ENCODE data around the gene TRAPPC3. TPM values are rescaled to one million over a fixed set of nuclear protein-coding genes. Genes with fewer than 3 reads are reported as not detected.

TRAPPC3 gene
- total and polyA plus RNA-seq, 2 donors (not counting 1 experiment from before 2014, with no cell fraction given): 40.5 to 42.1 TPM

DNA sequence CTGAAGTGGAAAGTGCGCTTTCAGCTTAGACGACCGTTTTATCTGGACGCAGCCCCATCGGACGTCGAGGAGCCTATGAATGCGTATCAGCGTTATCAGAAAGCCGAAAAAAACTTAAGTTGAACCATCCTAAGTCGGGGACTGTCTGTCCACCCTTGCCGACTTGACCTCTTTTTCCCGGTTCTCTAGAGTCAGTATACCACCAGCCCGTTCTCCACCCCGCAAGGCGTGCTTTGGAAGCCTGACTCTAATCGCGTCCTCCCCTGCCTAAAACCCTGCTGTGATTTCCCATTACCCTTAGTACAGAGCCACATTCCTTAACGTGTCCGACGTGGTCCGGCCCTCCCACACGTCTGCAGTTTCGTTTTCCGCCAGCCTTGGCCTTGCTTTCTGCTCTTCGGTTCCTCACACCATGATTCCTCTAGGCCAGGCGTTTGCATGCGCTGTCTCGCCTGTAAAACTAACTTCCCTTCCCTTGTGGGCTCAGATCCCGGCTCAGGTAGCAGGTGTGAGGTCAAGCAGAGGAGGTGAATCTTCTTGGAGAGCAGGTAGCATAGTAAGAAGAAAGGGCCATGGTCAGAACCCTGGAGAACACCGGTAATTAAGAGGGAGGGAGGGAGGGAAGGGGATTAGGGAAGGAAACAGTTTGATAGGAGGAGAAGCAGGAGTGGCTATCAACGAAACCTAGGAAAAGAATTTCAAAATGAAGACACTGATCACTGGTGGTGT lies 59.7 kb downstream of the TRAPPC3 start:
- Mint-ChIP-seq H3K27ac (peak overlapping the region; percentile 94), H3K9me3 (ENCODE audit: insufficient read depth) (no peaks in the 10 kb centered on the region), H3K4me3 (peak overlapping the region; percentile 97), H3K27me3 (peaks cover 13% of the 10 kb centered on the region), H3K4me1 (peaks cover 20% of the 10 kb centered on the region)
- peaks cover 0 to 3% (median 0%) of the 10 kb centered on the region in 3 donors for H3K9me3 ChIP-seq (ENCODE audit: control extremely low read depth in 1 of 3, control insufficient read depth in 2 of 3, insufficient read depth in 1 of 3, low read length in 2 of 3)
- peak overlapping the region; percentile 94 for H3K9ac ChIP-seq (ENCODE audit: low read length)
- intact Hi-C loops (cut with micrococcal nuclease): loop anchor here (2.0 kb wide), 2 partner anchors 207 to 297 kb away; partner anchors contain the start of gene AGO1
- no peak for TF ChIP-seq EZH2 (IDR thresholded peaks at IDR 0.05; ENCODE audit: borderline replicate concordance, insufficient read depth, low read depth, low read length, poor library complexity, severe bottlenecking)
- TF ChIP-seq, protein P1, sequence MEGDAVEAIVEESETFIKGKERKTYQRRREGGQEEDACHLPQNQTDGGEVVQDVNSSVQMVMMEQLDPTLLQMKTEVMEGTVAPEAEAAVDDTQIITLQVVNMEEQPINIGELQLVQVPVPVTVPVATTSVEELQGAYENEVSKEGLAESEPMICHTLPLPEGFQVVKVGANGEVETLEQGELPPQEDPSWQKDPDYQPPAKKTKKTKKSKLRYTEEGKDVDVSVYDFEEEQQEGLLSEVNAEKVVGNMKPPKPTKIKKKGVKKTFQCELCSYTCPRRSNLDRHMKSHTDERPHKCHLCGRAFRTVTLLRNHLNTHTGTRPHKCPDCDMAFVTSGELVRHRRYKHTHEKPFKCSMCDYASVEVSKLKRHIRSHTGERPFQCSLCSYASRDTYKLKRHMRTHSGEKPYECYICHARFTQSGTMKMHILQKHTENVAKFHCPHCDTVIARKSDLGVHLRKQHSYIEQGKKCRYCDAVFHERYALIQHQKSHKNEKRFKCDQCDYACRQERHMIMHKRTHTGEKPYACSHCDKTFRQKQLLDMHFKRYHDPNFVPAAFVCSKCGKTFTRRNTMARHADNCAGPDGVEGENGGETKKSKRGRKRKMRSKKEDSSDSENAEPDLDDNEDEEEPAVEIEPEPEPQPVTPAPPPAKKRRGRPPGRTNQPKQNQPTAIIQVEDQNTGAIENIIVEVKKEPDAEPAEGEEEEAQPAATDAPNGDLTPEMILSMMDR (IDR thresholded peaks at IDR 0.05): no peak
- ChIA-PET CTCF (interaction anchor here (2.7 kb wide), 1 partner anchor 60 kb away, joined by 7 read pairs; the partner anchor contains the start of gene TRAPPC3), POLR2A (interaction anchor here (1.0 to 1.5 kb wide), 2 partner anchors 60 to 135 kb away, joined by 3 read pairs; partner anchors contain the start of gene THRAP3)
- peak overlapping the region; percentile 79 to 98 (median 84) for H3K4me3 ChIP-seq (ENCODE audit: control extremely low read depth in 1 of 5, extremely low read depth in 1 of 5, insufficient read depth in 1 of 5, low read depth in 2 of 5, low read length in 4 of 5)
- DNase-seq (no peak), ATAC-seq (ENCODE audit: low read depth) (no peak)
- H3K27me3 ChIP-seq (replicated peaks in 1 of 4; ENCODE audit: control extremely low read depth in 1 of 4, control insufficient read depth in 3 of 4, insufficient read depth in 4 of 4, low read length in 3 of 4): peaks cover 0 to 10% (median 4%) of the 10 kb centered on the region in 4 experiments
- H3K79me2 ChIP-seq (ENCODE audit: control insufficient read depth, insufficient read depth, low read length): peaks cover 45% of the 10 kb centered on the region
- H4K20me1 ChIP-seq (ENCODE audit: control insufficient read depth, insufficient read depth, low read length, poor library complexity, severe bottlenecking): no peaks in the 10 kb centered on the region
- peak overlapping the region; percentile 96 for H2AFZ ChIP-seq (ENCODE audit: insufficient read depth, low read depth, low read length, poor library complexity, severe bottlenecking)
- peaks cover 15 to 21% of the 10 kb centered on the region in 2 donors for H3K4me1 ChIP-seq (ENCODE audit: control insufficient read depth in 2 of 2, insufficient read depth in 2 of 2, low read length in 2 of 2)
- H3K4me2 ChIP-seq (replicated peaks; ENCODE audit: low read depth, low read length, poor library complexity, severe bottlenecking): peak overlapping the region; percentile 87
- WGBS (ENCODE audit: insufficient coverage): 4% methylated on average over 27 of the region's 32 CpGs
- peak overlapping the region; percentile 78 to 92 for H3K27ac ChIP-seq (ENCODE audit: low read length in 2 of 2)
- H3K36me3 ChIP-seq (replicated peaks in 1 of 2; ENCODE audit: control extremely low read depth in 1 of 2, control insufficient read depth in 1 of 2, extremely low read depth in 1 of 2, insufficient read depth in 2 of 2, low read length in 1 of 2): peaks cover 0 to 35% of the 10 kb centered on the region in 2 experiments
